ENCODE results near the gene FAM83D.

The FAM83D gene

DNA sequence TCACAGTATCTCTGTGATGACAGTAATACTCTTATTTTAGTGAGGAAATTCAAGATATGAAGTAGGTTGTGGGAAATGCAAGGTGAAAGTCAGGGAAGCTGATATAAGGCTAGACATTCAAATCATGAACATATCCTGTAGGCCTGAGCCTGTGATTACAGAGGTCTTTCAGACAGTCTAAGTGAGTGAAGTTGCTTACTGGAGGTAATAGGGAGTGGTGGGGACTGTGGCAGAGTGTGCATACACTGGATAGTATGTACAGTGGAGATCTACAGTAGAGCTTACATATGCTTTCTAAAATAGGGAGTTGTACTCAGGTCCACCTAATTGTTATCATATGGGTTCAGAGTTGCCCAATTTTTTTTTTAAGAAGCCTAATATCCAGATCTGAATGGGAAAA, 39.0 kb downstream of the FAM83D start:
- H2AFZ ChIP-seq (ENCODE audit: low read depth, low read length) = no peak overlapping the region
- no peaks in the 10 kb centered on the region for H3K9me3 ChIP-seq (ENCODE audit: insufficient read depth, low read length)
- no peak overlapping the region for H3K4me3 ChIP-seq (ENCODE audit: low read length)
- no peak overlapping the region for H3K27ac ChIP-seq (ENCODE audit: low read length)
- H3K9ac ChIP-seq (ENCODE audit: low read length) = no peak overlapping the region
- no peak for TF ChIP-seq EZH2phosphoT487 (IDR thresholded peaks at IDR 0.05; ENCODE audit: low read depth)
- TF ChIP-seq, protein P1, sequence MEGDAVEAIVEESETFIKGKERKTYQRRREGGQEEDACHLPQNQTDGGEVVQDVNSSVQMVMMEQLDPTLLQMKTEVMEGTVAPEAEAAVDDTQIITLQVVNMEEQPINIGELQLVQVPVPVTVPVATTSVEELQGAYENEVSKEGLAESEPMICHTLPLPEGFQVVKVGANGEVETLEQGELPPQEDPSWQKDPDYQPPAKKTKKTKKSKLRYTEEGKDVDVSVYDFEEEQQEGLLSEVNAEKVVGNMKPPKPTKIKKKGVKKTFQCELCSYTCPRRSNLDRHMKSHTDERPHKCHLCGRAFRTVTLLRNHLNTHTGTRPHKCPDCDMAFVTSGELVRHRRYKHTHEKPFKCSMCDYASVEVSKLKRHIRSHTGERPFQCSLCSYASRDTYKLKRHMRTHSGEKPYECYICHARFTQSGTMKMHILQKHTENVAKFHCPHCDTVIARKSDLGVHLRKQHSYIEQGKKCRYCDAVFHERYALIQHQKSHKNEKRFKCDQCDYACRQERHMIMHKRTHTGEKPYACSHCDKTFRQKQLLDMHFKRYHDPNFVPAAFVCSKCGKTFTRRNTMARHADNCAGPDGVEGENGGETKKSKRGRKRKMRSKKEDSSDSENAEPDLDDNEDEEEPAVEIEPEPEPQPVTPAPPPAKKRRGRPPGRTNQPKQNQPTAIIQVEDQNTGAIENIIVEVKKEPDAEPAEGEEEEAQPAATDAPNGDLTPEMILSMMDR (IDR thresholded peaks at IDR 0.05; ENCODE audit: low read depth, low read length) = no peak
- peaks cover 25% of the 10 kb centered on the region for H3K36me3 ChIP-seq (replicated peaks; ENCODE audit: low read depth, low read length)
- no peaks in the 10 kb centered on the region for H3K27me3 ChIP-seq (ENCODE audit: low read depth, low read length)
- H3K4me2 ChIP-seq (ENCODE audit: low read length) = no peak overlapping the region
- peaks cover 18% of the 10 kb centered on the region for H3K4me1 ChIP-seq (ENCODE audit: low read length)
- H4K20me1 ChIP-seq (ENCODE audit: insufficient read depth, low read length) = no peaks in the 10 kb centered on the region
- H3K79me2 ChIP-seq (ENCODE audit: low read length) = peaks cover 69% of the 10 kb centered on the region

DNA sequence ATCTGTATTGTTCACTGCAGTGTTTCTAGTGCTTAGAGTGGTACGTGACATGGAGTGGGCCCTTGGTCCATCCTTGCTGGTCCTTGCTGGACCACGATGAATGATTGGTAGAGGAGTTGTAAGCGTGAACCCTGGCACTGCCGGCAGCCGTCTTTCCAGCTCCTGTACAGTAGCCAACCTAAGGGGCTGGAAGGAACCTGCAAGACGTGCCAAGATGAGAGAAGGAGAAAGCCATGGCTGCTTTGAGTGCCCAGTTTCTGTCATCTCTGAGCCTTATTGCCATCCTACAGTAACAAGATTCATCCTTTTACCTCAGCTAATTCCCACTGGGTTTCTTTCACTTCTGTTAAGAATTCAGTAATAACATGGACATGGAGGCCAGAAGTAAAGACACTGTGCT, 41.9 kb downstream of the FAM83D start:
- Histone ChIP-seq H3K79me2 (ENCODE audit: low read length) (peaks cover 52% of the 10 kb centered on the region), H3K36me3 (replicated peaks; ENCODE audit: low read depth, low read length) (peaks cover 29% of the 10 kb centered on the region), H3K4me2 (ENCODE audit: low read length) (no peak overlapping the region), H2AFZ (ENCODE audit: low read depth, low read length) (no peak overlapping the region), H3K4me3 (ENCODE audit: low read length) (no peak overlapping the region), H3K27ac (ENCODE audit: low read length) (no peak overlapping the region), H3K4me1 (ENCODE audit: low read length) (peaks cover 22% of the 10 kb centered on the region), H4K20me1 (ENCODE audit: insufficient read depth, low read length) (no peaks in the 10 kb centered on the region), H3K27me3 (ENCODE audit: low read depth, low read length) (no peaks in the 10 kb centered on the region), H3K9me3 (ENCODE audit: insufficient read depth, low read length) (no peaks in the 10 kb centered on the region), H3K9ac (ENCODE audit: low read length) (no peak overlapping the region)
- TF ChIP-seq EZH2phosphoT487 (IDR thresholded peaks at IDR 0.05; ENCODE audit: low read depth) = no peak
- TF ChIP-seq, protein P1 (IDR thresholded peaks at IDR 0.05; ENCODE audit: low read depth, low read length) = no peak

DNA sequence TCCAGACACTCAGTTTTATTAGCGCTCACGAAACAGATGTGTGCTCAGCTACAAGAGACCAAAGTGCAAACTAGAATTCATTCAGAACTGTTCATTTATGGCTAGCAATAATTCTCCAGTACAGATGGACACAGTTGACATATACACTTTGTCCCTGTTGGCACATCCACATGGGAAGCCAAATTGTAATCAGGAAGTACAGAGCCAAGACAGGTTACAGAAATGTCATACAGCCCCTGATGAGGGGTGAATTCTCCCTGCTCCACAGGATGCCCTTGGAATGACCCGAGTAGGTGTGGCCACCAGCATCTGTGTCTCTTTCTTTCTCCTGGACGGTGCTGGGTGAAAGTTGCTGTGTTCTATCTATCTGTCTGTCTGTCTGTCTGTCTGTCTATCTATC, 43.5 kb downstream of the FAM83D start:
- TF ChIP-seq EZH2phosphoT487 (IDR thresholded peaks at IDR 0.05; ENCODE audit: low read depth) = no peak
- TF ChIP-seq, protein P1 (IDR thresholded peaks at IDR 0.05; ENCODE audit: low read depth, low read length) = no peak
- Histone ChIP-seq H2AFZ (ENCODE audit: low read depth, low read length) (no peak overlapping the region), H4K20me1 (ENCODE audit: insufficient read depth, low read length) (no peaks in the 10 kb centered on the region), H3K9ac (ENCODE audit: low read length) (no peak overlapping the region), H3K4me2 (ENCODE audit: low read length) (no peak overlapping the region), H3K27me3 (ENCODE audit: low read depth, low read length) (no peaks in the 10 kb centered on the region), H3K27ac (ENCODE audit: low read length) (no peak overlapping the region), H3K4me1 (ENCODE audit: low read length) (peaks cover 28% of the 10 kb centered on the region), H3K4me3 (ENCODE audit: low read length) (no peak overlapping the region), H3K79me2 (ENCODE audit: low read length) (peaks cover 49% of the 10 kb centered on the region), H3K9me3 (ENCODE audit: insufficient read depth, low read length) (no peaks in the 10 kb centered on the region), H3K36me3 (replicated peaks; ENCODE audit: low read depth, low read length) (peaks cover 30% of the 10 kb centered on the region)

DNA sequence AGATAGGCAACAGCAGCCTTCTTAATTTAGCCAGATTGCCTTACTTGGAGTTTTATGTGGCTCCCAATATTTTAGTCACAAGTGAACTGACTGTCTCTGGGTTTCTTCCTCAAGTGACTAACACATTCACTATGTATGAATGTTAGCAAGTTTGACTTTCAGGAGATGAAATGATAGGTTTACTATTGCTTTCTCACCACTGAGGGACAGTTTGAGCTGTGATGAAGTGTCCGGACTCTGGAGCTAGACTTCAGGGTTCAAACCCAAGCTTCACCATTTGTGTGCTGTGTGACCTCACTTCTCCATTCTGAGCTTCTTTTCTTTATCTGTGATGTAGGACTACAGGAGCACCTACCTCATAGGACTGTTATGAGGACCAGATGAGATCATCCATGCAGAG, 44.1 kb downstream of the FAM83D start:
- Histone ChIP-seq H2AFZ (ENCODE audit: low read depth, low read length) (no peak overlapping the region), H3K4me2 (ENCODE audit: low read length) (no peak overlapping the region), H3K9ac (ENCODE audit: low read length) (no peak overlapping the region), H3K27ac (ENCODE audit: low read length) (no peak overlapping the region), H3K9me3 (ENCODE audit: insufficient read depth, low read length) (no peaks in the 10 kb centered on the region), H3K27me3 (ENCODE audit: low read depth, low read length) (no peaks in the 10 kb centered on the region), H3K36me3 (replicated peaks; ENCODE audit: low read depth, low read length) (peaks cover 30% of the 10 kb centered on the region), H3K4me3 (ENCODE audit: low read length) (no peak overlapping the region), H3K79me2 (ENCODE audit: low read length) (peaks cover 47% of the 10 kb centered on the region), H3K4me1 (ENCODE audit: low read length) (peaks cover 28% of the 10 kb centered on the region), H4K20me1 (ENCODE audit: insufficient read depth, low read length) (no peaks in the 10 kb centered on the region)
- TF ChIP-seq EZH2phosphoT487 (IDR thresholded peaks at IDR 0.05; ENCODE audit: low read depth) = no peak
- TF ChIP-seq, protein P1 (IDR thresholded peaks at IDR 0.05; ENCODE audit: low read depth, low read length) = no peak

Measured in OCI-LY3 (cell line).